ENCODE measurements around the gene CCL4. TPM values are rescaled to one million over a fixed set of nuclear protein-coding genes. Genes with fewer than 3 reads are reported as not detected.

CCL4 gene
- not detected in 2 replicates for total RNA-seq

GRCh38 chr17:36103401-36103975 lies at the start of gene CCL4:
Gene CCL4 (plus strand): TSS chr17:36103827. CDS start chr17:36103906, 79 bp downstream.

GRCh38 chr17:36063786-36064541 lies 39.7 kb upstream of the CCL4 start, which contains the start of gene CCL18:
Gene CCL18 (plus strand): TSS chr17:36064272. CDS start chr17:36064343, 71 bp downstream.

GRCh38 chr17:36089888-36090836 lies 13.5 kb upstream of the CCL4 start, which contains the start of gene CCL3:
Gene CCL3 (minus strand): TSS chr17:36090143. CDS start chr17:36090058, 85 bp downstream.

Other genes starting within 250 kb of the CCL4 start
- not detected in 2 replicates for gene HEATR9, start 234.9 kb upstream of the CCL4 start, total RNA-seq
- gene CCL5, start 223.5 kb upstream of the CCL4 start, total RNA-seq, result 0.28 TPM in 1 of 2 replicates, not detected in the other
- 0.28 and 1.3 TPM in 2 replicates for gene RDM1, start 173.1 kb upstream of the CCL4 start, total RNA-seq
- not detected in 2 replicates for gene LYZL6, start 160.1 kb upstream of the CCL4 start, total RNA-seq
- gene CCL16, start 122.3 kb upstream of the CCL4 start, total RNA-seq, result not detected in 2 replicates
- gene CCL14, start 117.1 kb upstream of the CCL4 start, total RNA-seq, result not detected in 2 replicates
- gene CCL15, start 102.3 kb upstream of the CCL4 start, total RNA-seq, result not detected in 2 replicates
- not detected in 2 replicates for gene CCL23, start 85.9 kb upstream of the CCL4 start, total RNA-seq
- gene CCL18, start 39.6 kb upstream of the CCL4 start, total RNA-seq, result not detected in 2 replicates
- 0.56 TPM in 1 of 2 replicates, not detected in the other for gene CCL3, start 13.7 kb upstream of the CCL4 start, total RNA-seq
- gene TBC1D3B, start 72.8 kb downstream of the CCL4 start, total RNA-seq, result 0.56 TPM in 1 of 2 replicates, not detected in the other
- not detected in 2 replicates for gene CCL3L1, start 92.9 kb downstream of the CCL4 start, total RNA-seq
- gene CCL4L2, start 107.2 kb downstream of the CCL4 start, total RNA-seq, result 0.56 TPM in 1 of 2 replicates, not detected in the other
- gene TBC1D3I, start 160.7 kb downstream of the CCL4 start, total RNA-seq, result under 0.01 TPM in 1 of 2 replicates, not detected in the other
- not detected in 2 replicates for gene TBC1D3G, start 220.1 kb downstream of the CCL4 start, total RNA-seq